Globus pallidus (tissue), 1 donor: ENCODE data around the gene LRRFIP1.

Source experiments
- DNase-seq: peaks from one replicate; pipeline ENCODE4 v3.0.0-alpha.2; 2015; ENCODE audit warnings: low spot score

The LRRFIP1 gene

GRCh38 chr2:237724811-237725478 lies 97.6 kb downstream of the LRRFIP1 start:
- DNase-seq, result no peak

DNA sequence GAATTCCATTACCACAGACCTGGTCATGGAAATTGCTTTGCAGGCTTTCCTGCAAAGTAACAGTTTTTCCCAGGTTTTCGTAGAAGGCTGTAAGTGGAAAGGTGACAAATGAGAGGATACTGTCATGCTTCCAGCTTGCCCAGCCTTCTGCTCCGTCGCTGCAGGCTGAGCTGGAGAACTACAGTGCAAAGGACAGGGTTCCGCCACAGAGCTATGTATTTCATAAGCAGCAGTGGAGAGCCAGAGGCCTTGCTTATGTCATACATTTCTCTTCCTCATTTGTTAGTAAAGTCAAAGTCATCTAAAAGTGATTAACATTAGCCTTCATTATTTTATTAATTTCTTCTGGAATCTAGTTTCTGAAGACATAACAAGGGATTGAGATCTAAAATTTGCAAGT lies 98.3 kb downstream of the LRRFIP1 start:
- no peak for DNase-seq

DNA sequence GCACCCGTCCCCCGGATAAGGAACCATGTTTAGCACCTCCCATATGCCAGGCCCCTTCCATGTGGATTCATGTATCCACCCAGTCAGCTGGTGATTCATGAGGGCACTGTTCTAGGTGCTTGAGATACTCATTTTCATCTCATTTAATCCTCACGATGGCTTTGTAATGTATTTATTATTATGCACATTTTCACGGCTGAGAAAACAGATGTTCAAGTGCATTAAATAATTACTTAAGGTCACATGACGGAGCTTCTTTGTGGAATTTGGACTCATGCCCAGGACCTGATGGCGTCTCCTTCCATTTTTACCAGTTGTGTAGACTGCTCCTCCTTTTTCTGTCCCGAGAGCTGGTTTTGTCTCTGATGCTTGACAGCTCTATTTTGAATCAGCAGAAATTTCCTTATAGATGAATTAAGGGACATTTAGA lies 99.0 kb downstream of the LRRFIP1 start:
- DNase-seq, result no peak

DNA sequence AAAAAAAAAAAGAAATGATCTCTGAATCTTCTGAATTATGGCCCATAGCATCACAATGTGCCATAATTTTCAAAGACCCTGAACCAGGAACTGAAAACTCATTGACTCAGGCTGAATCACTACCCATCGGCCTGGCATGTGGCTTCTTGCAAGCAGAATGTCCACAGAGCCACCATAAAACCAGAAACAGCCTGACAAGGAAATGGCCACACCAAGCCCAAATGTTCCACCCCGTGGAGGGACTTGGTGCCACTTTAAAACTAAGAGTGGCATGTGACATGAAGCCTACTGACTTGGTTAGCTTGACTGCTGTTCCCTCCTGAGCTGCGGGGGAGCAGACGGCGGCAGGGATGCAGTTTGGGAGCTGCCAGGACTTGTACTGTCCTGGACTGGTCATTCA lies 100.0 kb downstream of the LRRFIP1 start:
- DNase-seq, result no peak

GRCh38 chr2:237729681-237730475 lies 102.5 kb downstream of the LRRFIP1 start:
- no peak for DNase-seq

- DNase-seq, result no peak
These were observed 104.3 kb downstream of the LRRFIP1 start for GRCh38 chr2:237731663-237732062.

DNA sequence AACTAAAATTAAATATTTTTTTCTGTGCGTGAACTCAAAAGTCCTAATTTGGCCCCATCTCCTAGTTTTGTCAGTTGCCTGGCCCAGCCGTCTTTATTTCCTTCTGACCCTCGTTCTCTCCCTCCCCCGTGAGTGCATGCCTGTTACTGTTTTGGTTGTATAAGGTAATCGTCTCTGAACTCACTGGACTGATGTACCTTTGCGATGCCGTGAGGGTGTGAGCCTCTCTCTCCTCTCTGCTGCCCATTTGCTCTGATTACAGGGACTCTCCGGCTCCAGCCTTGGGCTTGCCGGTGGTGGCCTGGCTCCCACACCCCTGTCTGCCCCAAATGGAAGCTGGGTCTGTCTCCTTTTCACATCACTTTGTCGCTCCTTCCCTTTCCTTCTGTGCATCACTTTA lies 104.7 kb downstream of the LRRFIP1 start:
- DNase-seq, result no peak

GRCh38 chr2:237732790-237733381 lies 105.5 kb downstream of the LRRFIP1 start:
- DNase-seq, result no peak

DNA sequence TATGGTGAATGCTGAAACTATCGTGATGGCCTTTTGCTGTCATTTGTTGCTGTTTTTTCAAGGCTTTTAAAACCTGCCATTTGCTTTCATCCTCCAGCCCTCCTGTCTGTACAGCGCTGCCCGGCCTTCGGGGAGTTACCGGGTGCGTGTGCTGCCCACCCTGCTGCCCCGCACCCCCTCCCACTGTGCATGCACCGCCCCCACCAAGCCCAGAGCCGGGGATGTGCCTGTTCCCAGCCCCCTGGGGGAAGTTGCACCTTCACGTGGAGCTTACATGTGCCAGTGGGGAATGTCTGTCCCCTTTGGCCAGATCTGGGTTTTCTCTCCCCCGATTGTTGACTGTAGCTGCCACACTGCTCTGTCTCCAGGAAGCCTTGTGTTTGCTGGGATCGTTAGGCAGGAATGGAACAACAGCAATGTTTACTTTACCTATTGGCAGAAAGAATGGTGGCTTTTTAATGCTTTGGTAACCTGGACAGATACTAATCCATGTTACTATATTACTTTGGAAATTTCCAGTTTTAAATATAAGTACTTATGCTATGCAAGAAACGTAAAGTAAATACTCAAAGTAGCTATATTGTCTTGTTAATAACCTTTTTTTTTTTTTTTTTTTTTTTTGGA lies 106.4 kb downstream of the LRRFIP1 start:
- DNase-seq, result no peak

GRCh38 chr2:237734905-237735623 lies 107.7 kb downstream of the LRRFIP1 start:
- DNase-seq, result no peak

GRCh38 chr2:237735798-237736197 lies 108.4 kb downstream of the LRRFIP1 start:
- DNase-seq, result no peak

GRCh38 chr2:237736783-237737182 lies 109.4 kb downstream of the LRRFIP1 start:
- DNase-seq, result no peak

GRCh38 chr2:237737196-237737865 lies 109.9 kb downstream of the LRRFIP1 start:
- no peak for DNase-seq

GRCh38 chr2:237738255-237738654 lies 110.9 kb downstream of the LRRFIP1 start:
- no peak for DNase-seq

GRCh38 chr2:237739101-237739500 lies 111.7 kb downstream of the LRRFIP1 start:
- no peak for DNase-seq

- no peak for DNase-seq
These were observed 114.8 kb downstream of the LRRFIP1 start for GRCh38 chr2:237742191-237742590.

GRCh38 chr2:237742614-237743013 lies 115.2 kb downstream of the LRRFIP1 start:
- DNase-seq, result no peak

DNA sequence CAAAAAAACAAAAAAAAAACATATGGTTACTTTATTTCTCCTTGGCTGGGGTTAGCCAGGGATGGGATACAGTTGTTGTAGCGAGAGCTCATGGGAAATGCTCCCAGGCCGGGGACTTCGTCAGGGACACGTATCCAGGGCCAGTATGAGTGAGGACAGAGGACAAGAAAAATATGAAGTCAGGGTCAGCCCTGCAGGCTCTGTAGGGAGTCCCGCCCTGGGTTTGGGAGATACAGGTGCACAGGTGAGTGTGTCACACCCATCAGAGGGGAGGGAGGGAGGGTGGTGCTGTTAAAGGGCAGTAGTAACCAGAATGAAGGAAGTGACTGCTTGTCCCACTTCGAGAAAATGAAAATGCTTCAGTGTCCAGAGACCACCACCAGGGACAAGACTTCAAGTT lies 115.6 kb downstream of the LRRFIP1 start:
- DNase-seq, result no peak

DNA sequence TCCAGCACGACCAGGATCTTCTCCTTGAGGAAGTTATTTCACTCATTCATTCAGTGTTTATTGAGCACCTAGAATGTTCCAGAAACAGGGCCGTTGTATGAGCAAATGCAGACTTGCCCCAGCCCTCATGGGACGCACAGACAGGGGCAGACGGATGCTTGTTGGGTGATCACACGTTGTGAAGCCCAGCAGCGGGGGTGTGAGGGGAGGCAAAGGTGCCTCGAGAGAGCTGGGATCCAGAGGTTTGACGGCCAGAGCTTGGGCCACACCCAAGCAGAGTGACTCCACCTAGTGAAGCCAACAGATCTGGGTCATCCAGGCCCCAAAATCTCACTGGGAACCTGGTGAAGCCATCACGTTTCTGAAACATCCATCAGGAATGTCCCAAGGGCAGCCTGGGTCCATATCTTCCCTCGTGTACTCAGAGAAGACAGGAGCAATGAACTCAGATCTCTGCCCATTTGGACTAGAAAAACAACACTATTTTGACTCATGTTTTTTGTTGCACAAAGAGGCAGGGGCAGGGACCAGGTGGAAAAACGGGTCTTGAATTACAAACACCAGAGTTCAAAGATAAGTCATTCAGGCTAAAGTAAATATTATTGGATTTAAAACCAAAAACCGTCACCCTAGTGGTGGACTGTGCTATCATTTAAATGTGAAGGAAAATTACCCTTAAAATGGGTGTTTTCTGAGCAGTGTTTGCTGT lies 116.3 kb downstream of the LRRFIP1 start:
- no peak for DNase-seq

DNA sequence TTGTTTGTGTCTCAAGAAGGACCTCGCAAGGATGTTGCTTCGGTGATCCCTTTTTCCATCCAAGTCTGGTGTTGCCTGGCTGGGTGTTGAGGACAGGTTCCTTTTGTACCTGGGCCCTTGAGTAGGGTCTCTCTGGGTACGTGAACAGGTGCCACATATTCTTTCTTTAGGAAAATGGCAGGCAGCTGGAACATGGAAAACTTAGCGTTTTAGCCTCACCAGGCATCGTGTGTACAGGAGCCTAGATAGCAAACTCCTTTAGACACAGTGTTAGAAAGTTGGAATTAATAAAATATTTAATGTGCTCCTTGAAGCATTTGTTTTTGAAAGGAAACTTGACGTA lies 116.9 kb downstream of the LRRFIP1 start:
- DNase-seq, result no peak
